Endodermal cell (in vitro differentiated cells): Measurements from ENCODE around the gene ZDHHC14. TPM values are rescaled to one million over a fixed set of nuclear protein-coding genes. Genes with fewer than 3 reads are reported as not detected.

Experiments
- DNase-seq: peaks from one replicate; pipeline ENCODE4 v3.0.0-alpha.2; 2017
- H3K27ac ChIP-seq: 2 replicates; pipeline ENCODE4 v1.5.1; 2013; ENCODE audit warnings: mild to moderate bottlenecking, low read depth, low read length, moderate library complexity
- H3K27me3 ChIP-seq: 2 replicates; pipeline ENCODE4 v1.6.1; 2013; ENCODE audit warnings: mild to moderate bottlenecking, low read length, moderate library complexity; ENCODE audit not compliant: insufficient read depth, control insufficient read depth, poor library complexity, severe bottlenecking
- H3K36me3 ChIP-seq: 2 replicates; pipeline ENCODE4 v1.7.0; 2013; ENCODE audit warnings: mild to moderate bottlenecking, low read length, moderate library complexity; ENCODE audit not compliant: control insufficient read depth, insufficient read depth
- H3K4me1 ChIP-seq: one replicate; pipeline ENCODE4 v1.7.0; 2013; ENCODE audit warnings: low read length; ENCODE audit not compliant: control insufficient read depth, insufficient read depth
- H3K4me3 ChIP-seq: 2 replicates; pipeline ENCODE4 v1.5.1; 2013; ENCODE audit warnings: mild to moderate bottlenecking, low read length, moderate library complexity
- H3K9ac ChIP-seq: 2 replicates; pipeline ENCODE4 v1.6.1; 2013; ENCODE audit warnings: mild to moderate bottlenecking, low read length, moderate library complexity; ENCODE audit not compliant: poor library complexity, severe bottlenecking; ENCODE audit errors: extremely low read depth
- H3K9me3 ChIP-seq: 2 replicates; pipeline ENCODE4 v1.6.1; 2013; ENCODE audit warnings: mild to moderate bottlenecking, low read length, moderate library complexity; ENCODE audit not compliant: control insufficient read depth
- H3K27ac Mint-ChIP-seq: 2 replicates; pipeline ENCODE4 v1.8.0; 2020; ENCODE audit warnings: mixed read lengths
- H3K27me3 Mint-ChIP-seq: 2 replicates; pipeline ENCODE4 v1.8.0; 2021; ENCODE audit warnings: mild to moderate bottlenecking, mixed read lengths; ENCODE audit not compliant: insufficient read depth
- H3K36me3 Mint-ChIP-seq: 2 replicates; pipeline ENCODE4 v1.8.0; 2020; ENCODE audit warnings: low read depth, mixed read lengths
- H3K4me1 Mint-ChIP-seq: 2 replicates; pipeline ENCODE4 v1.8.0; 2020; ENCODE audit warnings: mixed read lengths
- H3K4me3 Mint-ChIP-seq: 2 replicates; pipeline ENCODE4 v1.8.0; 2020; ENCODE audit warnings: mild to moderate bottlenecking, moderate library complexity, mixed read lengths
- H3K9me3 Mint-ChIP-seq: 2 replicates; pipeline ENCODE4 v1.8.0; 2020; ENCODE audit warnings: mild to moderate bottlenecking, mixed read lengths
- WGBS, 2 experiments: methylation state at CpG; one replicate each; pipeline versions ENCODE4 v1.1.5 to v1.1.7; 2013; ENCODE audit warnings: missing lambda C conversion rate in 2 of 2, mixed read lengths in 1 of 2; ENCODE audit not compliant: insufficient coverage in 1 of 2, insufficient read length in 1 of 2; 5-methylcytosine and 5-hydroxymethylcytosine counted together
- total RNA-seq, 2 donors: library from RNA; stranded (reverse); fragmentation: NEBNext Ultra II Directional in 1 of 2; extraction: Animal tissue kit (Norgen Biotek cat#: 25700) in 1 of 2; gene quantifications; 2 replicates in 1 of 2; 3 replicates in 1 of 2; pipeline ENCODE4 v1.2.1, GENCODE V29; 2021
- TF ChIP-seq, protein P1 (sequence below): fragments of 200-600 bp; sonication (generic); conservative IDR thresholded peaks from 2 replicates; pipeline ENCODE4 v1.5.0; 2021; ENCODE audit warnings: antibody characterized with exemption, mild to moderate bottlenecking

The ZDHHC14 gene
- total RNA-seq, 2 donors from 2014 or later, result 2.3 to 4.5 TPM

DNA sequence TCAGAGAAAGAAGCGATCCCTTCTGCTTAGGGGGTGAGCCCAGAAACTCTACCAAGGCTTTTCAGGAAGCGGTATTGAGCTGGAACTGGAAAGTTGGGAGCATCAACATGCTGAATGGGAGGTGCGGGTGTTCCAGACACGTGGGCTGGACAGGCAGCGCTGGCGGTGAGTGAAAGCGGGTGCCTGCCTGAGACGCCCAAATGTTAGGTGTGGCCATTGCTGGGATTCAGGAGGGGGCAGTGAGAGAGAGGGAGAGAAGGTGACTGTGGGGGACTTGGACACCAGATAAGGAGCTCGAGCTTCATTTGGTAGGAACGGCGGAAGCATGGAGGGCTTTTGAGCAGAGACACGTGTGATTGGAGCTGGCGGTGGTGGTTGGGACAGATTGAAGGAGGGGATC is 157.7 kb downstream of the ZDHHC14 start:
- Mint-ChIP-seq H3K4me3 (no peak overlapping the region), H3K27ac (peak overlapping the region; percentile 4), H3K27me3 (no peaks in the 10 kb centered on the region), H3K36me3 (peaks cover 2% of the 10 kb centered on the region), H3K9me3 (no peaks in the 10 kb centered on the region), H3K4me1 (peaks cover 10% of the 10 kb centered on the region)
- WGBS, 2 experiments, result 90 to 93% methylated on average over 9 to 13 of the region's 13 CpGs
- no peaks in the 10 kb centered on the region for H3K27me3 ChIP-seq
- H3K27ac ChIP-seq, result no peak overlapping the region
- no peak overlapping the region for H3K9ac ChIP-seq
- no peaks in the 10 kb centered on the region for H3K4me1 ChIP-seq
- H3K36me3 ChIP-seq, result no peaks in the 10 kb centered on the region
- peak; percentile 22 for DNase-seq
- TF ChIP-seq, protein P1, sequence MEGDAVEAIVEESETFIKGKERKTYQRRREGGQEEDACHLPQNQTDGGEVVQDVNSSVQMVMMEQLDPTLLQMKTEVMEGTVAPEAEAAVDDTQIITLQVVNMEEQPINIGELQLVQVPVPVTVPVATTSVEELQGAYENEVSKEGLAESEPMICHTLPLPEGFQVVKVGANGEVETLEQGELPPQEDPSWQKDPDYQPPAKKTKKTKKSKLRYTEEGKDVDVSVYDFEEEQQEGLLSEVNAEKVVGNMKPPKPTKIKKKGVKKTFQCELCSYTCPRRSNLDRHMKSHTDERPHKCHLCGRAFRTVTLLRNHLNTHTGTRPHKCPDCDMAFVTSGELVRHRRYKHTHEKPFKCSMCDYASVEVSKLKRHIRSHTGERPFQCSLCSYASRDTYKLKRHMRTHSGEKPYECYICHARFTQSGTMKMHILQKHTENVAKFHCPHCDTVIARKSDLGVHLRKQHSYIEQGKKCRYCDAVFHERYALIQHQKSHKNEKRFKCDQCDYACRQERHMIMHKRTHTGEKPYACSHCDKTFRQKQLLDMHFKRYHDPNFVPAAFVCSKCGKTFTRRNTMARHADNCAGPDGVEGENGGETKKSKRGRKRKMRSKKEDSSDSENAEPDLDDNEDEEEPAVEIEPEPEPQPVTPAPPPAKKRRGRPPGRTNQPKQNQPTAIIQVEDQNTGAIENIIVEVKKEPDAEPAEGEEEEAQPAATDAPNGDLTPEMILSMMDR, result no peak
- no peak overlapping the region for H3K4me3 ChIP-seq
- no peaks in the 10 kb centered on the region for H3K9me3 ChIP-seq

DNA sequence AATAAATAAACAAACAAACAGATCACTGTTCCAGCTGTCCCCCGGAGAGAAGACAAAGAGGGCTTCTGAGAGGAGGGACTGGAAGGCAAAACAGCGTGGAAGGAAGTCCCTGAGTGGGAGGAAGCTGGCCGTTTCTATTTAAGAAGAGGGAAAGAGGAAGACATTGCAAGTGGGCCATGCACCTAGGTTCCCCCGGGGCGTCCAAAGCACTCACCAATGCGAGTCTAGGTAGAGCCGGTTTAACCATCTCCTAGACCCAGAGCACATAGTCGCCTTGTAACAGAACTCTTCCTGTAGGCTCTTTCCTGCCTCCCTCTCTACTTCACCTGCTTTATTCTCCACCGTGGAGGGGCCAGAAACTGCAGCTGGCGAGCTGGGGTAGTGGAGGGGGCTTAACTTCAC is 158.4 kb downstream of the ZDHHC14 start:
- H3K27me3 ChIP-seq, result no peaks in the 10 kb centered on the region
- H3K36me3 ChIP-seq, result no peaks in the 10 kb centered on the region
- WGBS, 2 experiments, result 88 to 100% methylated on average over 4 to 10 of the region's 10 CpGs
- no peaks in the 10 kb centered on the region for H3K9me3 ChIP-seq
- Mint-ChIP-seq H3K27me3 (no peaks in the 10 kb centered on the region), H3K4me1 (peaks cover 10% of the 10 kb centered on the region), H3K36me3 (peaks cover 3% of the 10 kb centered on the region), H3K27ac (no peak overlapping the region), H3K4me3 (no peak overlapping the region), H3K9me3 (peaks cover under 1% of the 10 kb centered on the region)
- no peak overlapping the region for H3K27ac ChIP-seq
- no peak overlapping the region for H3K9ac ChIP-seq
- no peaks in the 10 kb centered on the region for H3K4me1 ChIP-seq
- H3K4me3 ChIP-seq, result no peak overlapping the region
- peak; percentile 30 for DNase-seq
- TF ChIP-seq, protein P1, result no peak

DNA sequence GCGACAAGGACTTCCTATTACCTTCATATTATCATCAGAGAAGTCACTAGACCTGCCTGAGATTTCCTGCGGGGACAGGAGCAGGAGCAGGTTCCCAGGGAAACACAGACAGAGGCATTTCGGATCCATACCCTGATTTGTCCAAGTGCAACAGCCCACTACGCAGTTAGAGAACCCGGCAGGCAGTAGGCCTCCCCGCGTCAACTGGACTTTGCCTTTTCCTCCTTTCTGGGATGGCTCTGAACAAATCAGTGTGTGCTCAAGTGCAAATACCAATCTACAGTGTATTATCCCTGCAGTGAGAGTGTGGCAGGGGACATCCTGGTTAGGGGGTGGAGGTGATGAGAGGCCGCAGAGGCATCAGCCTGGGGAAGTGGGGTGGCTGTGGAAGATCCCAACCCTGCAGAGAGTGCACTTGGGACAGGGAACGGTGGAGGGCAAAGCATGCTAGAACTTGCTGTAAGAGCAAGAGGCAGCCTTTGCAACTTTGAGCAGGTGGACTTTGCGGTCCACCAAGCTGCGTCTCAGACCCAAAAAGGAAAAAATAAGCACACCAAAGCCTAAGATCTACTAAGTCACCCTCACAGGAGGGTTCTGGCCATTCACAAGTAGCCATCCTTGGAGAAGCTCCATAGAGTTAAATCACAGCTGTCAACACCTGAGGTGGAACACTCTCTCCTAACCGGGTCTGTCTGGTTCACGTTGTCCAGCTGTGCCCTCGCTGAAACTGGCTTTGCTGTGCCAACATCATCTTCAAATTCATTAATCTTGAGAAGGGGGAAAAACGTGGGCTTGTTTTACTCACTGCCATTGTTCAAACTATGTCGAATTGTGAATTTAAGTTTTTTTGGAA is 159.1 kb downstream of the ZDHHC14 start:
- Histone ChIP-seq H3K9me3 (no peaks in the 10 kb centered on the region), H3K4me1 (no peaks in the 10 kb centered on the region), H3K27ac (no peak overlapping the region), H3K36me3 (no peaks in the 10 kb centered on the region), H3K27me3 (no peaks in the 10 kb centered on the region), H3K9ac (no peak overlapping the region), H3K4me3 (no peak overlapping the region)
- peaks cover 8% of the 10 kb centered on the region for H3K9me3 Mint-ChIP-seq
- TF ChIP-seq, protein P1, result no peak
- H3K4me1 Mint-ChIP-seq, result peaks cover 6% of the 10 kb centered on the region
- H3K27ac Mint-ChIP-seq, result no peak overlapping the region
- H3K4me3 Mint-ChIP-seq, result no peak overlapping the region
- 92 to 96% methylated on average over 11 to 16 of the region's 16 CpGs for WGBS, 2 experiments
- H3K27me3 Mint-ChIP-seq, result no peaks in the 10 kb centered on the region
- DNase-seq, result peak; percentile 30
- peaks cover 3% of the 10 kb centered on the region for H3K36me3 Mint-ChIP-seq
